GM12878 (cell line): ENCODE results near the gene CTNNAL1. TPM values are rescaled to one million over a fixed set of nuclear protein-coding genes. Genes with fewer than 3 reads are reported as not detected.

Experiments used
- ATAC-seq: fragments of 200-7000 bp; cut with Tn5 transposase; 3 replicates; pipeline ENCODE4 v1.9.1; 2020; ENCODE audit warnings: mild to moderate bottlenecking, moderate library complexity
- BruUV-seq: library from RNA; stranded (reverse); fragments of 400-500 nt; replicated peaks from 2 replicates; lab custom pipeline; 2021; lab: Mats Ljungman, UMichigan
- CTCF ChIA-PET: fragments of 300-600 bp; sonication (Branson Sonifier 250); formaldehyde crosslinking; extraction: SDS; loops from one replicate; lab custom pipeline; 2021; ENCODE audit warnings: inconsistent platforms; lab: Yijun Ruan, JAX
- POLR2A ChIA-PET: fragments of 350-600 bp; formaldehyde crosslinking; extraction: SDS; loops from one replicate; lab custom pipeline; 2021; ENCODE audit warnings: inconsistent platforms; lab: Charles Lee
- RAD21 ChIA-PET: fragments of 300-600 bp; sonication (Branson Sonifier 250); formaldehyde crosslinking; loops from one replicate; lab custom pipeline; 2023; ENCODE audit warnings: antibody characterized with exemption; ENCODE audit not compliant: unreplicated experiment; lab: Charles Lee
- SMC1A ChIA-PET: fragments of 300-600 bp; sonication (Branson Sonifier 250); formaldehyde crosslinking; loops from one replicate; lab custom pipeline; 2023; ENCODE audit not compliant: unreplicated experiment, uncharacterized antibody; lab: Charles Lee
- DNase-seq: peaks from one replicate; pipeline ENCODE4 v3.0.0-alpha.2; 2011; ENCODE audit warnings: low read depth, low spot score
- FAIRE-seq: peaks from 3 replicates; lab custom pipeline; 2011; peaks lifted over from hg19 to GRCh38; lab: Jason Lieb, UNC
- H2AFZ ChIP-seq: 2 replicates; pipeline ENCODE4 v1.6.0; 2011; ENCODE audit warnings: low read depth, low read length, control low read depth; ENCODE audit not compliant: control insufficient read depth
- H3K27ac ChIP-seq: 2 replicates; pipeline ENCODE4 v1.5.1; 2011; ENCODE audit warnings: control low read depth; ENCODE audit not compliant: control insufficient read depth, insufficient read depth
- H3K27me3 ChIP-seq, 2 experiments: replicated peaks in 1 of 2; 2 replicates each; pipeline versions ENCODE4 v1.6.0 to v1.6.1; 2011; ENCODE audit warnings: low read length in 1 of 2; ENCODE audit not compliant: control insufficient read depth in 2 of 2, insufficient read depth in 2 of 2
- H3K36me3 ChIP-seq, 2 experiments: 2 replicates each; pipeline ENCODE4 v1.5.1; 2011; ENCODE audit warnings: low read length in 1 of 2; ENCODE audit not compliant: control insufficient read depth in 2 of 2, insufficient read depth in 2 of 2
- H3K4me1 ChIP-seq: 2 replicates; pipeline ENCODE4 v1.6.1; 2011; ENCODE audit warnings: mild to moderate bottlenecking, low read length, moderate library complexity, mixed read lengths; ENCODE audit not compliant: control insufficient read depth, insufficient read depth
- H3K4me2 ChIP-seq: 2 replicates; pipeline ENCODE4 v1.6.0; 2011; ENCODE audit warnings: control low read depth; ENCODE audit not compliant: control insufficient read depth, insufficient read depth
- H3K4me3 ChIP-seq: fragments of 200-600 bp; sonication (generic); 2 replicates; pipeline ENCODE4 v1.5.1; 2016
- H3K79me2 ChIP-seq: 2 replicates; pipeline ENCODE4 v1.6.0; 2011; ENCODE audit warnings: low read length; ENCODE audit not compliant: control insufficient read depth, insufficient read depth
- H3K9ac ChIP-seq: 2 replicates; pipeline ENCODE4 v1.8.0; 2011; ENCODE audit warnings: low read length, control low read depth, mixed read lengths; ENCODE audit not compliant: control insufficient read depth, insufficient read depth
- H3K9me3 ChIP-seq: replicated peaks from 3 replicates; pipeline ENCODE4 v1.5.1; 2011; ENCODE audit warnings: mild to moderate bottlenecking, low read length; ENCODE audit not compliant: control insufficient read depth, insufficient read depth
- H4K20me1 ChIP-seq: 2 replicates; pipeline ENCODE4 v1.6.0; 2011; ENCODE audit not compliant: control insufficient read depth, insufficient read depth
- ASH2L ChIP-seq: fragments of 300-600, 200-600 bp; sonication (generic); IDR thresholded peaks from 2 replicates; pipeline ENCODE4 v1.6.1; 2017; ENCODE audit warnings: low read depth, mild to moderate bottlenecking, borderline replicate concordance
- EZH2 ChIP-seq: IDR thresholded peaks from 2 replicates; pipeline ENCODE4 v1.6.1; 2012; ENCODE audit warnings: low read depth, mild to moderate bottlenecking, control low read depth, inconsistent platforms, low read length, borderline replicate concordance; ENCODE audit not compliant: control insufficient read depth
- IKZF1 ChIP-seq: fragments of 450-650 bp; conservative IDR thresholded peaks from 2 replicates; pipeline ENCODE4 v1.6.1; 2017; ENCODE audit warnings: antibody characterized with exemption, mild to moderate bottlenecking
- RAD21 ChIP-seq: IDR thresholded peaks from 2 replicates; pipeline ENCODE4 v1.6.1; 2011; ENCODE audit warnings: mild to moderate bottlenecking, low read depth, low read length, moderate library complexity; ENCODE audit not compliant: insufficient read depth
- RB1 ChIP-seq: fragments of 450-650 bp; formaldehyde crosslinking; IDR thresholded peaks from 2 replicates; pipeline ENCODE4 v1.6.1; 2017; ENCODE audit warnings: mild to moderate bottlenecking, borderline replicate concordance
- SMAD1 ChIP-seq: fragments of 450-650 bp; IDR thresholded peaks from 2 replicates; pipeline ENCODE4 v1.6.1; 2018; ENCODE audit warnings: mild to moderate bottlenecking, low read depth; ENCODE audit not compliant: partially characterized antibody
- YY1 ChIP-seq: IDR thresholded peaks from 2 replicates; pipeline ENCODE4 v1.6.1; 2011; ENCODE audit warnings: low read depth, mild to moderate bottlenecking, low read length
- WGBS: methylation state at CpG from one replicate; pipeline ENCODE4 v1.1.6; 2016; ENCODE audit warnings: low lambda C conversion rate; ENCODE audit not compliant: insufficient replicate concordance, insufficient coverage; ENCODE audit errors: missing lambda C conversion rate; 5-methylcytosine and 5-hydroxymethylcytosine counted together
- in situ Hi-C: fragments of 300-500 bp; cut with MboI; formaldehyde crosslinking; loops from 9 replicates; pipeline ENCODE4 v1.14.3; 2018; ENCODE audit warnings: mixed read lengths
- intact Hi-C: fragments of 100-400 bp; cut with micrococcal nuclease; formaldehyde crosslinking; loops from one replicate; pipeline ENCODE4 v1.14.2; 2022; ENCODE audit not compliant: unreplicated experiment
- polyA plus RNA-seq, 11 experiments: library from polyadenylated mRNA; depleted of rRNA in 4 of 11; unstranded in 6 of 11; stranded (reverse) in 5 of 11; fragments of >200 nt; fragmentation: Nextera tagmentation in 4 of 11; fragmentation: Illumina TruSeq in 1 of 11; extraction: Ambion mirVana in 4 of 11; extraction: Trizol in 1 of 11; gene quantifications; 1 replicate in 1 of 11; 2 replicates in 10 of 11; pipeline versions ENCODE4 v1.2.1 to v1.2.3, GENCODE V29; 2011 to 2016; ENCODE audit warnings: inconsistent platforms in 2 of 11, missing spikeins in 2 of 11, low read depth in 1 of 11
- total RNA-seq, 4 experiments: library from RNA; depleted of rRNA in 3 of 4; stranded (reverse); fragments of >200 nt in 3 of 4; fragmentation: Illumina TruSeq in 1 of 4; extraction: Trizol in 1 of 4; gene quantifications; 2 replicates each; pipeline versions ENCODE4 v1.2.1 to v1.2.3, GENCODE V29; 2013 to 2021
- TF ChIP-seq, protein P1 (sequence below): IDR thresholded peaks from 2 replicates; pipeline ENCODE4 v1.6.1; 2011; ENCODE audit warnings: low read depth, mild to moderate bottlenecking, low read length, moderate library complexity, borderline replicate concordance; ENCODE audit errors: extremely low read depth
- TF ChIP-seq, protein P2 (sequence below): fragments of 450-650 bp; IDR thresholded peaks from 2 replicates; pipeline ENCODE4 v1.6.1; 2016; ENCODE audit warnings: mild to moderate bottlenecking, moderate library complexity, borderline replicate concordance
- TF ChIP-seq, protein P3 (sequence below): IDR thresholded peaks from 2 replicates; pipeline ENCODE4 v1.6.1; 2011; ENCODE audit warnings: mild to moderate bottlenecking, low read depth, low read length, moderate library complexity; ENCODE audit not compliant: insufficient replicate concordance
- TF ChIP-seq, protein P4 (sequence below): fragments of 450-650 bp; IDR thresholded peaks from 2 replicates; pipeline ENCODE4 v1.6.1; 2017; ENCODE audit warnings: borderline replicate concordance
- TF ChIP-seq, protein P5 (sequence below): IDR thresholded peaks from 2 replicates; pipeline ENCODE4 v1.6.1; 2011; ENCODE audit warnings: borderline replicate concordance, low read depth, mild to moderate bottlenecking, moderate library complexity, low read length; ENCODE audit not compliant: insufficient read depth, poor library complexity, severe bottlenecking

The CTNNAL1 gene
- total and polyA plus RNA-seq, 10 of the 15 experiments (the other 5 are each of a cell fraction or from before 2014, with no cell fraction given): 16.3 to 82.5 (median 45.2) TPM

DNA sequence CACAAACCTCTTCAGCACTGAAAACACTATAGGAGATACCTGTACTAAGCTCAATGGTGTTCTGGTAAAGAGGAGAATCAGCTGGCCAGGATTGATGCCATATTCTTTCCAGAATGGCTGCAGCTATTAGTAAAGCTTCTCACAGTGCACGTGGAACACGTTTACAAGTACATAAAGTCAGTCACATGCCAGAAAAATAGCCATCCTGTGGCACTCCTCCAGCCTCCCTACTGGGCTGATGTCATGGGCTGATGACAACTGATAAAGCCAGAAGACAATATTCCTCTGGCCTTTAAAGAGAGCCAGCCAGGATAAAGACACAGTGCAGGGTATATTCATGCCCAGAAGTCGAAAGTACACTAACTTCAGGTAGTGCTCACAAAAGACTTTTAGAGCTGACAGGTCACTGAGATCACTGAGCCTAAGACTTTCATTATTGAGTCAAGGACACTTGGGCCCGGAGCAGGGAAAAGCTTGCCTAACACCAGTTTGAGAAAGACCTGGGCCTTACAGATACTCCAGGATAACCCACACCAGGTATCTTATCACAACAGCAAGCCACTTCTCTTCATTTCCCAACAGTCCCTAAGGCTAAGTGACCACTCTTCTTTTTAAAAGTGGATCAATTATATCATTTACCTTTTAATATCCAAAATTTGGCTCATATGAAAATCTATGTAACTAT is 49.7 kb downstream of the CTNNAL1 start:
- no peaks in the 10 kb centered on the region for H3K9me3 ChIP-seq
- FAIRE-seq (no peak), DNase-seq (no peak), ATAC-seq (no peak)
- intact Hi-C loops: no loop called here
- POLR2A ChIA-PET: no interaction called here
- H3K27ac ChIP-seq: no peak overlapping the region
- BruUV-seq: no TSS peak
- no peak overlapping the region for H3K4me3 ChIP-seq
- H3K79me2 ChIP-seq: no peaks in the 10 kb centered on the region
- CTCF ChIA-PET: interaction anchor here (3.1 kb wide), 1 partner anchor 10 kb away, joined by 20 read pairs; no protein-coding TSS in a partner anchor
- in situ Hi-C loops: no loop called here
- 98% methylated on average over 4 of the region's 4 CpGs for WGBS
- RAD21 ChIA-PET: no interaction called here
- no peaks in the 10 kb centered on the region for H4K20me1 ChIP-seq
- H3K4me2 ChIP-seq: no peak overlapping the region
- SMC1A ChIA-PET: interaction anchor here (2.3 kb wide), 1 partner anchor 10 kb away, joined by 9 read pairs; no protein-coding TSS in a partner anchor
- H3K27me3 ChIP-seq: no peaks in the 10 kb centered on the region
- no peaks in the 10 kb centered on the region for H3K36me3 ChIP-seq
- H2AFZ ChIP-seq: no peak overlapping the region
- H3K4me1 ChIP-seq: no peaks in the 10 kb centered on the region
- no peak overlapping the region for H3K9ac ChIP-seq
- TF ChIP-seq, protein P1, sequence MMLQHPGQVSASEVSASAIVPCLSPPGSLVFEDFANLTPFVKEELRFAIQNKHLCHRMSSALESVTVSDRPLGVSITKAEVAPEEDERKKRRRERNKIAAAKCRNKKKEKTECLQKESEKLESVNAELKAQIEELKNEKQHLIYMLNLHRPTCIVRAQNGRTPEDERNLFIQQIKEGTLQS: no peak
- TF ChIP-seq RAD21 (no peak), ASH2L (no peak), IKZF1 (no peak), EZH2 (no peak), SMAD1 (no peak), YY1 (no peak), RB1 (no peak)
- TF ChIP-seq, protein P2, sequence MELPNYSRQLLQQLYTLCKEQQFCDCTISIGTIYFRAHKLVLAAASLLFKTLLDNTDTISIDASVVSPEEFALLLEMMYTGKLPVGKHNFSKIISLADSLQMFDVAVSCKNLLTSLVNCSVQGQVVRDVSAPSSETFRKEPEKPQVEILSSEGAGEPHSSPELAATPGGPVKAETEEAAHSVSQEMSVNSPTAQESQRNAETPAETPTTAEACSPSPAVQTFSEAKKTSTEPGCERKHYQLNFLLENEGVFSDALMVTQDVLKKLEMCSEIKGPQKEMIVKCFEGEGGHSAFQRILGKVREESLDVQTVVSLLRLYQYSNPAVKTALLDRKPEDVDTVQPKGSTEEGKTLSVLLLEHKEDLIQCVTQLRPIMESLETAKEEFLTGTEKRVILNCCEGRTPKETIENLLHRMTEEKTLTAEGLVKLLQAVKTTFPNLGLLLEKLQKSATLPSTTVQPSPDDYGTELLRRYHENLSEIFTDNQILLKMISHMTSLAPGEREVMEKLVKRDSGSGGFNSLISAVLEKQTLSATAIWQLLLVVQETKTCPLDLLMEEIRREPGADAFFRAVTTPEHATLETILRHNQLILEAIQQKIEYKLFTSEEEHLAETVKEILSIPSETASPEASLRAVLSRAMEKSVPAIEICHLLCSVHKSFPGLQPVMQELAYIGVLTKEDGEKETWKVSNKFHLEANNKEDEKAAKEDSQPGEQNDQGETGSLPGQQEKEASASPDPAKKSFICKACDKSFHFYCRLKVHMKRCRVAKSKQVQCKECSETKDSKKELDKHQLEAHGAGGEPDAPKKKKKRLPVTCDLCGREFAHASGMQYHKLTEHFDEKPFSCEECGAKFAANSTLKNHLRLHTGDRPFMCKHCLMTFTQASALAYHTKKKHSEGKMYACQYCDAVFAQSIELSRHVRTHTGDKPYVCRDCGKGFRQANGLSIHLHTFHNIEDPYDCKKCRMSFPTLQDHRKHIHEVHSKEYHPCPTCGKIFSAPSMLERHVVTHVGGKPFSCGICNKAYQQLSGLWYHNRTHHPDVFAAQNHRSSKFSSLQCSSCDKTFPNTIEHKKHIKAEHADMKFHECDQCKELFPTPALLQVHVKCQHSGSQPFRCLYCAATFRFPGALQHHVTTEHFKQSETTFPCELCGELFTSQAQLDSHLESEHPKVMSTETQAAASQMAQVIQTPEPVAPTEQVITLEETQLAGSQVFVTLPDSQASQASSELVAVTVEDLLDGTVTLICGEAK: no peak
- TF ChIP-seq, protein P3, sequence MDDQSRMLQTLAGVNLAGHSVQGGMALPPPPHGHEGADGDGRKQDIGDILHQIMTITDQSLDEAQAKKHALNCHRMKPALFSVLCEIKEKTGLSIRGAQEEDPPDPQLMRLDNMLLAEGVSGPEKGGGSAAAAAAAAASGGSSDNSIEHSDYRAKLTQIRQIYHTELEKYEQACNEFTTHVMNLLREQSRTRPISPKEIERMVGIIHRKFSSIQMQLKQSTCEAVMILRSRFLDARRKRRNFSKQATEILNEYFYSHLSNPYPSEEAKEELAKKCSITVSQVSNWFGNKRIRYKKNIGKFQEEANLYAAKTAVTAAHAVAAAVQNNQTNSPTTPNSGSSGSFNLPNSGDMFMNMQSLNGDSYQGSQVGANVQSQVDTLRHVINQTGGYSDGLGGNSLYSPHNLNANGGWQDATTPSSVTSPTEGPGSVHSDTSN: no peak
- TF ChIP-seq, protein P4, sequence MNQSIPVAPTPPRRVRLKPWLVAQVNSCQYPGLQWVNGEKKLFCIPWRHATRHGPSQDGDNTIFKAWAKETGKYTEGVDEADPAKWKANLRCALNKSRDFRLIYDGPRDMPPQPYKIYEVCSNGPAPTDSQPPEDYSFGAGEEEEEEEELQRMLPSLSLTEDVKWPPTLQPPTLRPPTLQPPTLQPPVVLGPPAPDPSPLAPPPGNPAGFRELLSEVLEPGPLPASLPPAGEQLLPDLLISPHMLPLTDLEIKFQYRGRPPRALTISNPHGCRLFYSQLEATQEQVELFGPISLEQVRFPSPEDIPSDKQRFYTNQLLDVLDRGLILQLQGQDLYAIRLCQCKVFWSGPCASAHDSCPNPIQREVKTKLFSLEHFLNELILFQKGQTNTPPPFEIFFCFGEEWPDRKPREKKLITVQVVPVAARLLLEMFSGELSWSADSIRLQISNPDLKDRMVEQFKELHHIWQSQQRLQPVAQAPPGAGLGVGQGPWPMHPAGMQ: no peak
- TF ChIP-seq, protein P5, sequence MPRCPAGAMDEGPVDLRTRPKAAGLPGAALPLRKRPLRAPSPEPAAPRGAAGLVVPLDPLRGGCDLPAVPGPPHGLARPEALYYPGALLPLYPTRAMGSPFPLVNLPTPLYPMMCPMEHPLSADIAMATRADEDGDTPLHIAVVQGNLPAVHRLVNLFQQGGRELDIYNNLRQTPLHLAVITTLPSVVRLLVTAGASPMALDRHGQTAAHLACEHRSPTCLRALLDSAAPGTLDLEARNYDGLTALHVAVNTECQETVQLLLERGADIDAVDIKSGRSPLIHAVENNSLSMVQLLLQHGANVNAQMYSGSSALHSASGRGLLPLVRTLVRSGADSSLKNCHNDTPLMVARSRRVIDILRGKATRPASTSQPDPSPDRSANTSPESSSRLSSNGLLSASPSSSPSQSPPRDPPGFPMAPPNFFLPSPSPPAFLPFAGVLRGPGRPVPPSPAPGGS: no peak
